Activated naive CD8-positive, alpha-beta T cell treated with anti-CD3 and anti-CD28 coated beads, Interleukin-2, amount 50 U/mL, for 16 hours (primary cell): ENCODE data around the gene VSTM4.

Experiments used
- DNase-seq: peaks from one replicate; pipeline ENCODE4 v3.0.0-alpha.2; 2020; ENCODE audit warnings: low read depth, low spot score

VSTM4 gene

DNA sequence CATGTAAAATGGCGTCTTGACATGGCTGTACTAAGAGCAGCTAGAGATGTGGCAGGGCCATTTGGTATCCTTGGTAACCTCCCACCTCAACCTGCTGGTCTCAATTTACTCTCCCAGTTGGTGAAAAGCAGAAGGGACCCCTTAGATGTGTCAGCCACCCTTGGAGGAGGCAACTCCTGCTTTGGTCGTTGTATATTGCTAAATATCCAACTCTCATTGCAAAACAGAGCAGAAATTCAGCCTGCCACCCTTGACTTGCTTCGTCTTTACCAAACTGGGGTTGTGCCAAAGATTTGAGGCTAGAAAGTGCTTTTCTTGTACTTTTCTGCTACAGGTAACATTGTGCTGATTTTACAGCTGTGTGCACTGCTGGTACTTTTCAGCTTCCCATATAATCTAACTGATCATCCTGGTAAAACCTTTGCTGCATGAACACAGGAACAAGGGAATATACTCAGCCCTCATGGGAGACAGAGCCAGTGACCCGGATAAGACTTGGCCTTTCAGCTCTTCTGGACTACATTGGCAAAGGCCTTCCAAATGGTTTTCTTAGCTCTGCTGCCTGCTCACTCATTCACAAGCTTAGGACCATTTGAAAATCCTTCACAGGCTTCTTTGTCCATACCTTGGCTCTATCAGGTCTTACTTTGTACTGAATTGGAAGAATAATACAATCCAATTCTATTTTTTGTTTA is 2.2 kb upstream of the VSTM4 start:
- DNase-seq: no peak

DNA sequence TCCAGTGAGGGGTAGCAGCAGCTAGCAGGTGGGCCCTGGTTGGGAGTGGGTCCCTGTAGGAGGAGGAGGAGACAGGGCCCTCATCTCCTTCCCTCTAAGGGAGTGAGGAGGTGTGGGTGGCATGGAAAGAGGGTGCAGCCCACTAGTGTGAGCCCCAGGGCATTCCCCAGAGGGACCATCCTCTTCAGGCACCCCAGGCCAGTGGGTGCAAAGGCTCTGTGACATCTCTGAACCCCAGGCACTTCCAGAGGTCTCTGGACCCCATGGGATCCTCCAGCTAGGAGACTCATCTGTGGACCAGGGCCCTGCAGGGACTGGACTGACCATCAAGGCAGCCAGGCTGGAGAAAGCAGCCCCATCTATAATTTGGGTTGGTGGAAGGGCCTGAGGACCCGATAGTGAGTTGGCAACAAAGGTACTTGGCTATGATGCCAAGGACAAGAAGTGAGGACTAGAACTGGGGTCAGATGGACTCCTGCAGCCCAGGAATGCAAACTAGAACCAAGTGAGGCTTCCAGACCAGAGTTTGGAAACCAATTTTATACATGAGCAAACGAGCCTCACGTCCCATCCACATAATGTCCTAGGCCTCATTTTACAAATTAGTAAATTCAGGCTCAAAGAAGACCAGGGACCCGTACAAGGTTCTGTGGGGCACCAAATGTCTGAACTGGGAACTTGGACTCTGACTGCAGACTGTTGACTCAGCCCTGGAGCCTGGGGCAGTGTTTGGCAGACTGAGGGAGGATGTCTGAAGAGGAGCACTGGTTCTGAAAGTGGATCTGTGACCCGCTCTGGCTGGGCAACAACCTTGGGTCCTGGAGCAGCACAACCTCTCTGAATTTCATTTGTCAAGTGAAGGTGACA is 1.4 kb upstream of the VSTM4 start:
- DNase-seq: no peak

GRCh38 chr10:49115796-49116508 is 630 bp upstream of the VSTM4 start:
- DNase-seq: no peak

- no peak for DNase-seq
Measured at GRCh38 chr10:49114718-49115014, 656 bp downstream of the VSTM4 start.

DNA sequence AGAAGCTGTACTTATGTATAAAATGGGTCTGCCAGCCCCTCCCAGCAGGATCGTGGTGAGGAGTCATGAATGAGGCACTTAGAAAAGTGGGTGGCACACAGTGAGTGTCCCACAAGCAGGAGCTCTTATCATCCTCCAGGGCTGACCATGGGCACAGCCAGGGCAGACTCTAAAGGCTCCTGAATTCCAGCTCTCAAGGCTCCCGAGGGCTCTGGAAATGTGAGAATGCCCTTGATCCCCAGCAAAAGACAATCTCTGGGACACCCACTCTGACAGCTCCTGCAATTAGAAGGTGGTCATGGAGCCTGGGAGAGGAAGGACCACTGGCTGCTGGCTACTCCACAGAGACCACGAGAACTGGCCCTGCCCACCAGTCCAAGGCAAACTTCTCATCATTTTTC is 1.6 kb downstream of the VSTM4 start:
- no peak for DNase-seq

DNA sequence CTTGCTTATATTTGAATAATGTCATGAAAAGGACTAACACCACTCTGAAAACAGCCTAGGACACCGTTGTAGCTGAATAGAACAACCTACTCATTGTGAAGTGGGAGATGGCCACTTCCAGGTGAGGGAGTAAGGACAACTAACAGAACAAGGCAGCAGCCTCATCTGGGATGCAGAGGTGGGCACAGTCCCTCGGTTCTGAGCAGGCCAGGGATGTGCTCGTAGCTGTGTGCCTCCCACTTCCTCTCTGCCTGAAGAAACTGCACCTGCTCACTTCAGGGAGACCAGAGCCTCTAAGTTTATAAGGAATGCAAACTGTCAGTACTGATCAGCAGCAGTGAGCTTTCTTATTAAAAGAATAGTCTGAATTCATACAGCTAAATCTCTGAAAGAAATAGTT is 2.5 kb downstream of the VSTM4 start:
- DNase-seq: no peak

DNA sequence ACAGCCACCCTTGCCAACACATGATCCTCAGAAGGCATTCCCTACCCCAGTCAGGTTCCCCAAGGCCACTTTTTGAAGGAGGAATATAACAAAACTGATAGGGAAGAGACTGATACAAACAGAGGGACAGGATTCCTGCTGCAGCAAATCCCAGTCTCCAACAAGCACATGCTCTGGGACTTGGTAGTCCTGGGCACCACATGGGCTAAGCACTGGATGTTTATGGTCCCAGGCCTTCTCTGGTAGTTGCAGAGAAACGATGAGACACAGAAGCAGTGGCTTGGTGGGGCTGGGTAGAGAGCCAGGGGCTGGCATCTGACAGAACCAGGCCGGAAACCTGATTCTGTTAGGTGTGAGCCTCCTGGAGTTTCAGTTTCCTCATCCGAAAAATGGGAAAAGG is 3.2 kb downstream of the VSTM4 start:
- no peak for DNase-seq

DNA sequence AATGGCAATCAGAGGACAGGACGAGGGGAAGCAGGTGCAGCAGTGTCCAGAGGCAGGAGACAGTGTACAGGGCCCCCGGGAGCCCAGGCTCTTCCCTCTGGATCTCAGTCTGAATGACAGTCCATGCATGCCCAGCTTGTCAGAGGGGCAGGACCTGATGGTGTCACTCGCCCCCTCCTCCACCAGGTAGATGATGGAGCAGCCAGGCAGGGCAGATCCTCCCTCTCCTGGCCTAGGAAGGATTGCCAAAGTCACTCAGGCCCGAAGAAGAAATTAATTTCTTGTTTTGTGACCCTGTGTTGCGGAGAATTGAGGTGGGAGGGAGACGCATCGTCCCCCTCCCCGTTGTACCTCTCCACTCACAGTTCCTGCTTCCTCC is 4.0 kb downstream of the VSTM4 start:
- no peak for DNase-seq

- no peak for DNase-seq
Measured at GRCh38 chr10:49110684-49111319, 4.5 kb downstream of the VSTM4 start.

DNA sequence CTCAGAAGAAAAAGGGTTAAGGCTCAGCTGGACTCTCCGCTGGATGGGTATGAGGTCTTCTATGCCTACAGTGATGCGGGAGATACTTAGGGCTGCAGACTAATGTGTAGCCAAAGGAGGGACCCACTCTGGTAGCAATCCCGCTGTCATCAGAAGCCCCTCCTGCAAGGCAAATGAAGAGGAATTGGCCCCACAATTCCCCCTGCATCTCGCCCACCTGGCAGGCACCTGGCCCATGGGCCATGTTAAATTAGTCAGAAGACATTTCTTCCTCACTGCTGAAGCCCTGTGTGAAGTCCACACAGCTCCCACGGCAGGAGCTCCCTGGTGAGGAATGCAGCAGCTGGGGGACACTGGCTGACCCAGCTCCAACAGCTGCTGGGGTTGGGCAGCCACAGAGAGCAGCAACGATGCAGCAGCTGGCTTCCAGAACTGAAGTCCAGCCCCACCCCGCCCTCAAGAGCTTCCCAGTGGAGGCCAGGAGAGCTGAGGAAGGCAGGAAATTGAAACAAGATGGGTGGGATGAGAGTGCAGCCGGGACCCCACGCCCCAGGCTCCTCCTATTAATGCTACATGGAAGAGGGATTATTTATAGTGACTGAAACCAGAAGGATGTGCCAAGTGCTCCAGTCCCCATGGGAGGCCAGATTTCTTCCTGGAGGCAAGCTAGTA is 5.5 kb downstream of the VSTM4 start:
- DNase-seq: no peak

GRCh38 chr10:49108656-49109055 is 6.7 kb downstream of the VSTM4 start:
- no peak for DNase-seq

GRCh38 chr10:49107887-49108267 is 7.4 kb downstream of the VSTM4 start:
- DNase-seq: no peak

DNA sequence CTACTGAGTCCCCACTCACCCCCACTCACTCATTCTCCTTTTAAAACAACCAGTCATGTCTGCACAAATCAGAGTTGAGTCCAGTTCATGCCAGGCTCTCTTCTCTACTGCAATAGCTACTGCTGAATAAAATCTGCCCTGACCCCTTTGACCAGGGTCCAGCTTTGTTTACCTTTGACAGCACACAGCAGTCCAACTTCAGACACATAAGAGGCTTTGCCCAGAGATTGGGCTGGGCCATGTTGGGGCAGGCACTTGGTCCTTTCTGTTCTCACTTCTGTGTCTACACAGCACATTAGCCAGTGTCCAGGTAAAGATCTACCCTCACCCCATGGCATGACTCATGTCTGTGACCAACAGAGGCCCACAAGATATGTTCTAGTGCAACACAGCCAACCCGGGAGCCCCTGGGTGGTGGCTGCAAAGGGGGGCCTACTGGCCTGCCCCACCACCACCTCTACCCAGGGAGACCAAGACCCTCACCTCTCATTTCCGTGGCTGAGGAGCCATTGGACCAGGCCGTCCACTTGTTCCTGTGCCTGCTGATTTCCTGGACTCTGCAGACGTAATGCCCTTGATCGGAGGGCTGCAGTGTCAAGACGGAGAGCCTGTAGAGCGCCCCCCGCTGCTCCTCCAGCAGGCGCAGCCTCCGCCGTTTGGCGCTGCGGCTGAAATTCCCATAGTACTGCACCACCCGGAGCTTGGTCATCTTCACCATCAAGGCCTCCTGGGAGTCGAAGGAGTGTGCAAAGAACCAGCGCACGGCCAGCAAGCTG is 8.0 kb downstream of the VSTM4 start:
- no peak for DNase-seq

- DNase-seq: no peak
Measured at GRCh38 chr10:49106451-49106850, 8.9 kb downstream of the VSTM4 start.

DNA sequence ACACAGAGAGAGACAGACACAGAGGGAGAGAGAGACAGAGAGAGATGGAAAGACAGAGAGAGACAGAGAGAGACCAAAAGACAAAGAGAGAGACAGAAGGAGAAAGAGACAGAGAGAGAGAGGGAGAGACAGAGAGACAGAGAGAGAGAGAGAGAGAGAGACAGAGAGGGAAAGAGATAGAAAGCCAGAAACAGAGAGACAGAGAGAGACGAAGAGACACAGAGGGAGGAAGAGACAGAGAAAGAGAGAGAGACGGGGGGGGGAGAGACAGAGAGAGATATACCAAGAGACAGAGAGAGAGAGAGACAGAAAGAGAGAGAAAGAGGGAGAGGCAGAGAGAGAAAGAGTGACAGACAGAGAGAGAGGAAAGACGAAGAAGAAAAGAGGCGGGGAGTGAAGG is 10.2 kb downstream of the VSTM4 start:
- no peak for DNase-seq

GRCh38 chr10:49104323-49104722 is 11.0 kb downstream of the VSTM4 start:
- DNase-seq: no peak

GRCh38 chr10:49103761-49104160 is 11.6 kb downstream of the VSTM4 start:
- DNase-seq: no peak

GRCh38 chr10:49099046-49099445 is 16.3 kb downstream of the VSTM4 start:
- DNase-seq: no peak

- DNase-seq: no peak
Measured at GRCh38 chr10:49096890-49097445, 18.4 kb downstream of the VSTM4 start.

DNA sequence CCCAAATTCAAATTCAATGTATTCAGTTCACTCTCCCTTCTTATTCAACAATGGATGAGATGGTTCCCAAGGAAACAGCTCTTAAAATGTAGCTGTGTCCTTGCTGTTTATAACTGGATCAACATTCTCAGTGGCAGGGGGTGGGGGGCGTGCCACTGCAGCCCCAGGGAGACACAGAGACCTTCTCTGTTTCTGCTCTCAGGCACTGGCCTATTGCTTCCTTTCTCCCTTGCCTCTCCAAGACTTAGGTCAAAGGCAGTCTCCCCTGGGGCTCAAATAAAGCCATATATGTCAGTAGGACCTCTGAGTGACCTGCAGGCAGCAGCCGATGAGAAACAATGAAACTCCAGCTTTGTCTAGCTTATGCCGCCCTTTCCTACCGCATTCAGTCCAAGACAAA is 20.7 kb downstream of the VSTM4 start:
- DNase-seq: no peak

- DNase-seq: no peak
Measured at GRCh38 chr10:49093922-49094321, 21.4 kb downstream of the VSTM4 start.
